ENCODE measurements around the gene TNFSF13.

The TNFSF13 gene

DNA sequence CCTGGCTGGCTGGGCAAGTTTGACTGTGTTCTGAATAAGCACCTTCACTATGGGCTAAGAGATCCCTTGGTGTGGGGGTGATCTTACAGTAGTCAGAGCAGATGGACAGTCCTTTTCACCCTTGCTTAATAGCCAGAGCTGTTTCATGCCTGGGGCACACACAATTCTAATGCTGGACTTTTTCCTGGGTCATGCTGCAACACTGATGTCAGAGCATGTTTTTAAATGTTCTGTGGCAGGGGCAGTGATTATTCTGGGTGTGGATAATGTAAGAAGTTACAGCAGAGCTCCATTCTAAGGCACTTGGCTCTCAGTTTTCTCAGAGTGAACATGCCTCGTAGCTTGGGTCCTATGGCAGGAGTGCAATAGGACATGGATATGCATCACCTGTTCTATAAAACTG lies 16.9 kb downstream of the TNFSF13 start:
- Histone ChIP-seq H3K4me2 (peak overlapping the region; percentile 81 to 100 (median 98)), H3K4me3 (peak overlapping the region; percentile 97 to 100 (median 99)), H3K27me3 (no peaks in the 10 kb centered on the region), H3K4me1 (peaks cover 51 to 78% (median 71%) of the 10 kb centered on the region in 10 experiments), H4K20me1 (peaks cover 56 to 75% (median 64%) of the 10 kb centered on the region in 11 experiments), H3K9ac (peak overlapping the region; percentile 99 to 100 (median 100)), H3K36me3 (peaks cover 68 to 79% (median 74%) of the 10 kb centered on the region in 11 experiments), H3K9me3 (replicated peaks in 1 of 11) (peaks cover 0 to 4% (median 0%) of the 10 kb centered on the region in 11 experiments; a peak in 5 of 22 replicates), H3K27ac (peak overlapping the region; percentile 39 to 100 (median 100); a peak in 21 of 22 replicates)
- no peak for TF ChIP-seq Cebpa-rat (IDR thresholded peaks at IDR 0.05)

GRCh38 chr17:7575959-7576358 lies 17.4 kb downstream of the TNFSF13 start:
- peaks cover 56 to 80% (median 64%) of the 10 kb centered on the region in 11 experiments for H4K20me1 ChIP-seq
- peak overlapping the region; percentile 39 to 100 (median 100); a peak in 20 of 22 replicates for H3K27ac ChIP-seq
- peak overlapping the region; percentile 81 to 100 (median 98) for H3K4me2 ChIP-seq
- H3K9ac ChIP-seq = peak overlapping the region; percentile 99 to 100 (median 100)
- no peaks in the 10 kb centered on the region for H3K27me3 ChIP-seq
- peaks cover 46 to 79% (median 73%) of the 10 kb centered on the region in 10 experiments for H3K4me1 ChIP-seq
- H3K9me3 ChIP-seq (replicated peaks in 1 of 11) = peaks cover 0 to 4% (median 0%) of the 10 kb centered on the region in 11 experiments; a peak in 5 of 22 replicates
- H3K36me3 ChIP-seq = peaks cover 63 to 79% (median 72%) of the 10 kb centered on the region in 11 experiments
- TF ChIP-seq Cebpa-rat (IDR thresholded peaks at IDR 0.05) = no peak
- H3K4me3 ChIP-seq = peak overlapping the region; percentile 97 to 100 (median 99)

GRCh38 chr17:7576432-7576937 lies 17.9 kb downstream of the TNFSF13 start:
- H3K9me3 ChIP-seq (replicated peaks in 1 of 11) = peaks cover 0 to 4% (median 0%) of the 10 kb centered on the region in 11 experiments; a peak in 5 of 22 replicates
- H3K4me3 ChIP-seq = peak overlapping the region; percentile 97 to 100 (median 99); a peak in 19 of 20 replicates
- H3K4me2 ChIP-seq = peak overlapping the region; percentile 81 to 100 (median 98)
- peaks cover 41 to 79% (median 73%) of the 10 kb centered on the region in 10 experiments for H3K4me1 ChIP-seq
- peak overlapping the region; percentile 99 to 100 (median 100) for H3K9ac ChIP-seq
- H3K27ac ChIP-seq = peak overlapping the region in 10 of 11 experiments; percentile 2 to 100 (median 100); a peak in 15 of 22 replicates
- H3K36me3 ChIP-seq = peaks cover 58 to 76% (median 69%) of the 10 kb centered on the region in 11 experiments
- peaks cover 56 to 84% (median 64%) of the 10 kb centered on the region in 11 experiments for H4K20me1 ChIP-seq
- TF ChIP-seq Cebpa-rat (IDR thresholded peaks at IDR 0.05) = no peak
- no peaks in the 10 kb centered on the region for H3K27me3 ChIP-seq

DNA sequence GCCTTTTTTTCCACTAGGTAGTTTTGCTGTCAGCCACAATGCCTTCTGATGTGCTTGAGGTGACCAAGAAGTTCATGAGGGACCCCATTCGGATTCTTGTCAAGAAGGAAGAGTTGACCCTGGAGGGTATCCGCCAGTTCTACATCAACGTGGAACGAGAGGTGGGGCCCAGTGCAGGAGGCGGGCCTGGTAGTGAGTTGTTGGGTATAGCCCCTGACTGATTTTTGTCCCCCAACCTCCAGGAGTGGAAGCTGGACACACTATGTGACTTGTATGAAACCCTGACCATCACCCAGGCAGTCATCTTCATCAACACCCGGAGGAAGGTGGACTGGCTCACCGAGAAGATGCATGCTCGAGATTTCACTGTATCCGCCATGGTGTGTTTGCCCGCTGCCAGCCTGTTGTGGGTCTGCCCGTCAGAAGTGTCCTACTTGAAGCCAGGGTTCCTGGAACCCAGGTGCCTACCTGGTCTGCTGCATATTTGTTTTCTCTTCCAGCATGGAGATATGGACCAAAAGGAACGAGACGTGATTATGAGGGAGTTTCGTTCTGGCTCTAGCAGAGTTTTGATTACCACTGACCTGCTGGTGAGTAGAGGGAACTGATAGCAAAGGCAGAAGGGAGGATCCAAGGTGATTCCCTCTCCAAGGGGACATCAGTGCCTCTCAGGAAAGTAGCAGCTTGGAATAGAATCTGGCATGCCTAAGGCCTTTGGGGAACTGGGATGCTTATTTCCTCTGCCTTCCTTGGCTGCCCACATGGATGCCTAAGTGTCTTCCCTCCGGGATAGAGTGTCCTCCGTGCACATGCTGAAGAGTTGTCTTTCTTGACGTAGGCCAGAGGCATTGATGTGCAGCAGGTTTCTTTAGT lies 19.0 kb downstream of the TNFSF13 start:
- Histone ChIP-seq H3K27me3 (no peaks in the 10 kb centered on the region), H3K4me2 (peak overlapping the region; percentile 81 to 100 (median 98)), H3K36me3 (peaks cover 57 to 78% (median 70%) of the 10 kb centered on the region in 11 experiments)

GRCh38 chr17:7579001-7579833 lies 20.7 kb downstream of the TNFSF13 start, which contains the start of gene CD68:
Gene CD68, plus strand, starts transcription at chr17:7579638. Its CDS starts 40 bp downstream, at chr17:7579678.
- H4K20me1 ChIP-seq = peaks cover 50 to 74% (median 50%) of the 10 kb centered on the region in 11 experiments
- peak within 1 kb of the TSS in 8 of 10 experiments; percentile 66 to 100 (median 99); a peak in 17 of 20 replicates for H3K4me3 ChIP-seq

More for the DNA sequence above, 19.0 kb downstream of the TNFSF13 start:
- H3K4me3 ChIP-seq = peak overlapping the region in 9 of 10 experiments; percentile 97 to 100 (median 99); a peak in 15 of 20 replicates
- H3K27ac ChIP-seq = peak overlapping the region in 10 of 11 experiments; percentile 21 to 100 (median 100); a peak in 18 of 22 replicates
- peaks cover 56 to 87% (median 65%) of the 10 kb centered on the region in 11 experiments for H4K20me1 ChIP-seq
- H3K4me1 ChIP-seq = peaks cover 44 to 85% (median 82%) of the 10 kb centered on the region in 10 experiments
- no peak for TF ChIP-seq Cebpa-rat (IDR thresholded peaks at IDR 0.05)
- peaks cover 0 to 4% (median 0%) of the 10 kb centered on the region in 11 experiments; a peak in 5 of 22 replicates for H3K9me3 ChIP-seq (replicated peaks in 1 of 11)
- H3K9ac ChIP-seq = peak overlapping the region; percentile 99 to 100 (median 100); a peak in 21 of 22 replicates

GRCh38 chr17:7579834-7580603 lies 21.5 kb downstream of the TNFSF13 start:
- peaks cover 38 to 67% (median 58%) of the 10 kb centered on the region in 11 experiments for H3K36me3 ChIP-seq
- peaks cover 62 to 94% (median 92%) of the 10 kb centered on the region in 10 experiments for H3K4me1 ChIP-seq
- H3K27ac ChIP-seq = peak overlapping the region; percentile 97 to 100 (median 100)
- peak overlapping the region in 8 of 10 experiments; percentile 28 to 100 (median 78); a peak in 17 of 20 replicates for H3K4me3 ChIP-seq
- no peak for TF ChIP-seq Cebpa-rat (IDR thresholded peaks at IDR 0.05)
- peaks cover 42 to 66% (median 42%) of the 10 kb centered on the region in 11 experiments for H4K20me1 ChIP-seq
- H3K9me3 ChIP-seq (replicated peaks in 1 of 11) = no peaks in the 10 kb centered on the region
- peak overlapping the region; percentile 81 to 100 (median 98) for H3K4me2 ChIP-seq
- no peaks in the 10 kb centered on the region for H3K27me3 ChIP-seq
- peak overlapping the region; percentile 95 to 100 (median 100) for H3K9ac ChIP-seq

More at GRCh38 chr17:7579001-7579833, 20.7 kb downstream of the TNFSF13 start, which contains the start of gene CD68:
- Histone ChIP-seq H3K36me3 (peaks cover 46 to 75% (median 66%) of the 10 kb centered on the region in 11 experiments), H3K27me3 (no peaks in the 10 kb centered on the region), H3K4me1 (peaks cover 54 to 94% (median 92%) of the 10 kb centered on the region in 10 experiments), H3K9ac (peak within 1 kb of the TSS; percentile 95 to 100 (median 100)), H3K27ac (peak within 1 kb of the TSS; percentile 97 to 100 (median 100)), H3K4me2 (peak within 1 kb of the TSS; percentile 81 to 100 (median 98)), H3K9me3 (replicated peaks in 1 of 11) (no peaks in the 10 kb centered on the region)
- TF ChIP-seq Cebpa-rat (IDR thresholded peaks at IDR 0.05) = peak; percentile 73 to 92 (median 88); a peak in 21 of 22 replicates
